Tibial nerve (tissue), 3 donors: ENCODE results near the gene PTPRB.

Experiments used
- POLR2A ChIP-seq, 2 donors: fragments of 450-650 bp; IDR thresholded peaks; one replicate each; pipeline ENCODE4 v1.6.1; 2017; ENCODE audit warnings: antibody characterized with exemption in 2 of 2, mild to moderate bottlenecking in 2 of 2, moderate library complexity in 2 of 2
- TF ChIP-seq, protein P1 (sequence below), 5 experiments: fragments of 200-600 bp in 3 of 5; fragments of 450-650 bp in 2 of 5; sonication (generic) in 3 of 5; IDR thresholded peaks; one replicate each; pipeline ENCODE4 v1.5.1; 2016 to 2019; ENCODE audit warnings: antibody characterized with exemption in 5 of 5, mild to moderate bottlenecking in 3 of 5, moderate library complexity in 2 of 5

GRCh38 chr12:70555081-70555480 lies 82.1 kb downstream of the PTPRB start:
- no peak for TF ChIP-seq POLR2A (IDR thresholded peaks at IDR 0.05)
- TF ChIP-seq, protein P1, sequence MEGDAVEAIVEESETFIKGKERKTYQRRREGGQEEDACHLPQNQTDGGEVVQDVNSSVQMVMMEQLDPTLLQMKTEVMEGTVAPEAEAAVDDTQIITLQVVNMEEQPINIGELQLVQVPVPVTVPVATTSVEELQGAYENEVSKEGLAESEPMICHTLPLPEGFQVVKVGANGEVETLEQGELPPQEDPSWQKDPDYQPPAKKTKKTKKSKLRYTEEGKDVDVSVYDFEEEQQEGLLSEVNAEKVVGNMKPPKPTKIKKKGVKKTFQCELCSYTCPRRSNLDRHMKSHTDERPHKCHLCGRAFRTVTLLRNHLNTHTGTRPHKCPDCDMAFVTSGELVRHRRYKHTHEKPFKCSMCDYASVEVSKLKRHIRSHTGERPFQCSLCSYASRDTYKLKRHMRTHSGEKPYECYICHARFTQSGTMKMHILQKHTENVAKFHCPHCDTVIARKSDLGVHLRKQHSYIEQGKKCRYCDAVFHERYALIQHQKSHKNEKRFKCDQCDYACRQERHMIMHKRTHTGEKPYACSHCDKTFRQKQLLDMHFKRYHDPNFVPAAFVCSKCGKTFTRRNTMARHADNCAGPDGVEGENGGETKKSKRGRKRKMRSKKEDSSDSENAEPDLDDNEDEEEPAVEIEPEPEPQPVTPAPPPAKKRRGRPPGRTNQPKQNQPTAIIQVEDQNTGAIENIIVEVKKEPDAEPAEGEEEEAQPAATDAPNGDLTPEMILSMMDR (IDR thresholded peaks at IDR 0.05), result no peak
